Measurements from ENCODE around the gene WIPF3.

WIPF3 gene

GRCh38 chr7:29806208-29806994 is at the start of gene WIPF3:
Gene WIPF3 (plus strand): TSS chr7:29806508. CDS start chr7:29834725, 28,217 bp downstream.
- no peak for DNase-seq

GRCh38 chr7:29763266-29763665 is 43.0 kb upstream of the WIPF3 start:
- DNase-seq = no peak

GRCh38 chr7:29764227-29764626 is 42.1 kb upstream of the WIPF3 start:
- no peak for DNase-seq

DNA sequence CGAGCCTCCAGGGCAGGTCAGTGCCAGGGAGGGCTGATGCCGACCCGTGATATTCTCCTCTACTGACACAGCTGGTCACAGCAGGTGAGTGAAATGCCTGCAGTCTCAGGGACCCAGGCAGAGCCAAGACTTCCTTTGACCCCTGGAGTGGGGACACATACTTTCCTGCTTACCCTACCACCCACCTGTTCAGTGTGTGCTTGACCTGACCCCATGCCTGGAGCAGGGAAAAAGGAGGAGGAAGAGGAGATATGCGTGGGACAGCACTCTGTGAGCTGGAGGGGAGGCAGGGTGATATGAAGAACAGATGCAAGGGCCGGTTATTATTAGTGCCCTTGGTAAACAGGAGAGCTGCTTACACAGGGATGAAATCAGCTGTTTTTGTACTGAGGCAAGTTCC is 40.8 kb upstream of the WIPF3 start:
- DNase-seq = no peak

- no peak for DNase-seq
Measured at GRCh38 chr7:29770371-29770770, 35.9 kb upstream of the WIPF3 start.

- DNase-seq = no peak
Measured at GRCh38 chr7:29771081-29771816, 35.1 kb upstream of the WIPF3 start.

DNA sequence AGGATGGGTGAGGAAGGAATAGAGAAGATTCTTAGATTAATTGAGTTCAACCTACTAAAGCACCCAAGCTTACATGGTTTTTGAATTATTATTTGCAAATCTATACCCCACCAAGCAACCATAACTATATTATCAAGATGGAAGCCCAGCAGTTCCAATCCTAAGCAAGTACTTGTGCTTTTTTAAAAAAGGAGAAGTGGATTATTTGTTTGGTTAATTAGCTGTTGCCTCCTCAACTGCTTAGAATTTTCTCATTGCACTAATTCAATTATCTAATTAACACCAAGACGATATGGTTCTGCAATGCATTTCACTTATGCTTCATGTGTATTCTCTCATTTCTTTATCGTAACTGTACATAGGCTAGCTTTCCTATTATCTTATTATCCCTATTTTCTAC is 27.3 kb upstream of the WIPF3 start:
- DNase-seq = no peak

- DNase-seq = no peak
Measured at GRCh38 chr7:29780346-29780745, 26.0 kb upstream of the WIPF3 start.

DNA sequence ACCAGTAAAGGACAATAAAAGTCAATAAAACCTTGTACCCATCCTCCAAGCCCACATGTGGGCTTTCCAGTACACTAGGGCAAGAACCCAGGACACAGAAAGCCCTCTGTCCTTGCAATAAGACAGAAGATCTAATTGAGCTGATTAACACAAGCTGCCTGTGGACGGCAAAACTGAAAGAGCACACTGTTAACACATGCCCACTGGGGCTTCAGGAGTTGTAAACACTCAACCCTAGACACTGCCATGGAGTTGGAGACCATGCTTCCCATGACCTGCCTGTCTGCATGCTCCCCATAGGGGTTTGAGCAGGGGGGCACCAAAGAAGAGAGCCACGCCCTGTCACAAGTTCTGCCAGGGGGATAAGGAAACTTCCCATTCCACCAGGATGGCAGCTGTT is 22.6 kb upstream of the WIPF3 start:
- DNase-seq = no peak

GRCh38 chr7:29793507-29793906 is 12.8 kb upstream of the WIPF3 start:
- no peak for DNase-seq

DNA sequence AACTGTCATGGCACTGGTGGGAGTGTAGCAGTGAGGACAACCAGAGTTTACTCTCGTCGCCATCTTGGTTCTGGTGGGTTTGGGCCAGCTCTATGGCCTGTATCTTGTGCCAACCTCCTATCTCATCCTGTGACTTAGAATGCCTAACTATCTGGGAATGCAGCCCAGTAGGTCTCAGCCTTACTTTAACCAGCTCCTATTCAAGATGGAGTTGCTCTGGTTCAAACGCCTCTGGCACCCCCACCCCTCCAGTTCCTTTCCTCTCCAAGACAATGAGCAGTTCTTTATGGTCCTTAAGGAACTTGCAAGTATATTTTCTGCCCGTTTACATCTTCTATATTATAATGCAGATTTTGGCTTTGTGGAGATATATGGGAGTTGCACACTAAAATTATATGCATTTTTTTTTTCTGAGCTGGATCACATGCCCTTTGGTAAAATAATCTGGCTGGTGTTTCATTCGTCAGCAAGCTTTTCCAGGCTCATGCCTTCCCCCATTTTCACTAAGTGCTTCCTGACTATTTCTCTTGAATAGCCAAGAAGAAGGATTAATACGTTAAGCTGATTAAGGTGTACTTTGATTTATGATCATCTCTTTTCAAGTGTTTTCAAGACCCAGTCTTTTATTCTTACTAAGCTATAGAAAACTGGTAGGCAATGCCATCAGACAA is 11.2 kb upstream of the WIPF3 start:
- DNase-seq = no peak

DNA sequence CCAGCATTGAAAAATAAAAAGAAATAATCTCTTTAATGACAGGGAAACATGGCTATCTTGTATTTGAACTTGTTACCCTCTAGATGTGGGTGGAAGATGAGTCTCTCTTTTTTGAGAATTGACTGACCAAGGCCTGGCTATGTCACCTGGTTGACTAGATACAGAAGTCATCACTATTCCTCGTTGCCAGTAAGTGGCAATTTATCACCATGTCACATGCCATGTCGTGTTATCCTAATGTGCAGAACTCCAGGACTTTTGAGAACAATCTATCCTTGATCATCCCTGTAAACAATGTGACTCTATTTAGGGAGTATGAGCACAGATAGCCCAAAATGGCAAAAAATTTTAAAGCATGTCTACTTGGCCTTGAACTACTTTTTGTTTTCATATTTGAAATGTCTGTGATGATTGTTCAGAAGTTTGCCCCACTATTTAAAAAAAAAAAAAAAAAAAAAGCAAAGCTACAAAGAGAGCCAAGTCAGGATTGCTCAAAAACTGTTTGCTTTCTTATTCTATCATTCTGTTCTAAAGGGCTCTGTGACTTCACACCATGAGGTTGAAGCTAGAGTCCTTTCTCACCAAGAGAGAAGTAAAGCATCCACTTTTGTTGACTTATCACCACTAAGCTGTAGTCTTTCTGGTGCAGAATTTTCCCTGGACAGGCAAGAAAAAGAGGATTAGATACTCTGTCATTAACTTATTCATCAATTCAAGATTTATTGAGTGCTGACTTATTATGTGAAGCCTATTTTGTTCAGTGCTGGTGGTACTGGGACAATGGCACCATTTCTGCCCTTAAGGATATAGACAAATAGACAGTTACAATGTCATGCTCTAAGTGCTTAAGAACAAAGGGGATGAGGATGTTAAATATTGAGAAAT is 10.4 kb upstream of the WIPF3 start:
- no peak for DNase-seq

GRCh38 chr7:29797112-29797944 is 9.0 kb upstream of the WIPF3 start:
- no peak for DNase-seq

- no peak for DNase-seq
Measured at GRCh38 chr7:29798422-29798821, 7.9 kb upstream of the WIPF3 start.

DNA sequence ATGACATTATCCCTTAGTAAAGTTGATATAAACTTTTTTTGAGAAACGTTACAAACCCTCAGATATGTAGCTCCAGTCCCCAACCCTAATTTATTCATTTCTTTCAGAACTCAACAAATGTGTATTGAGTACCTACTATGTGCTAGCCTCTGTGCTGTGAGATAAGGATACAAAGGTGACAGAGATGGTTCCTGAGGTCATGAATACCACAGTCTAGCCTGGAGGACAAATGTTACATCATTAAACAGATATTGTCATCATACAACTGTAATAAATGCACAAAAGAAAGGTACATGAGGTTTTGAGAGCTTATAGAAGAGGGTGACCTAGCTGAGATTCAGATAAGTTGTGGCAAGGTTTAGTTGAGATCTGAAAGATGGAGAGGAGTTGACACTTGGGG is 4.4 kb upstream of the WIPF3 start:
- DNase-seq = no peak

GRCh38 chr7:29805031-29805430 is 1.3 kb upstream of the WIPF3 start:
- DNase-seq = no peak

DNA sequence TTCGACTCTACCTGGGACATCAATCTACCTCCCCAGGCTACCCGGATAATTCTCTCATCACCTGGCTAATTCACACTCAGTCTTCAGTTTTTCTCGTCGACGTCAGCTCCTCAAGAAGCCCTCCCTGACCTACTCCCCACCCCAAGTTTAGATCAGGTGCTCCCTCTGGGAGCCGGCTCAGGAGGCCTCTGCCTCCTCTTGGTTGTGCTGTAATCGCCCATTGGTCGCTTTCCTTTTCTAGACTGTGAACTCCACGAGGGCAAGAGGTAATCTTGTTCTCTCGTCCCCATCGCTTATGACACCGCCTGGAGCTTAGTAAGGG is 461 bp upstream of the WIPF3 start:
- no peak for DNase-seq

- no peak for DNase-seq
Measured at GRCh38 chr7:29806995-29807841, 910 bp downstream of the WIPF3 start.

- DNase-seq = no peak
Measured at GRCh38 chr7:29808075-29808801, 1.9 kb downstream of the WIPF3 start.

DNA sequence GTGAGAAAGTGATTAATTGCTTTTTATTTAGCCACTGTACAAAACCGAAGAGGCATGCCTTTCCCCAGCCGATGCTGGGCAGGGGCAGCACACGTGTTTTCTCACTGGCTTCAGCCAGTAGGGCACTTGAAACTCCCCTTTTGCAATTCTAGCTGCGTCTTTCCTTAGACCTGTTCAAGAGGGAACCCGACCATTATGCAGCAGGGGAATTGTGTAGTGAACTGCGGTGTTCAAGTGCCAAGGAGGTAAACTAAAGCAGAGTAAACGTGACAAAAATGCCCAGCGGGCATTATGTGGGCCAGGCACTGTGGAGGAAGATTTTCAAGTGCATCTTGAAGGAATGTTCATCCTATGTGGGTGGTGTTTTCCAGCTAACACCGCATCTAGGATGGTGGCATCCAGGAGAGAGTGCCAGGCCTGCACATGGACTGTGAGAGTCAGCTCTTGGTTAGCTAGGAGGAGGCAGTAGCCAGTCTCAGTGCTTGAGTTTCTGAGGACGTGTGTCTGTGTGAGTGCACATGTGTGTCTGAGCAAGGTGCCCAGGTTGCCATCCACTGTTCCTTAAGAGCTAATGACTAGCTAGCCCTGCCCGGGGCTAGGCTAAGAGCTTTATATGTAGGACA is 3.3 kb downstream of the WIPF3 start:
- DNase-seq = no peak

Measured in stimulated activated CD4-positive, alpha-beta T cell treated with anti-CD3 and anti-CD28 coated beads, Interleukin-4, amount 100 ng/mL, for 24 hours (primary cell).